C4-2B (cell line): Measurements from ENCODE around the gene TNC.

Experiments used
- CTCF ChIP-seq: fragments of 450-650 bp; conservative IDR thresholded peaks from 2 replicates; pipeline ENCODE4 v1.5.1; 2017; ENCODE audit warnings: mild to moderate bottlenecking
- ZFX ChIP-seq: fragments of 450-650 bp; IDR thresholded peaks from 2 replicates; pipeline ENCODE4 v1.6.1; 2017

GRCh38 chr9:114972510-114973136 is 145.3 kb downstream of the TNC start:
- no peak for TF ChIP-seq CTCF
- TF ChIP-seq ZFX = no peak
